Stimulated activated naive CD8-positive, alpha-beta T cell treated with anti-CD3 and anti-CD28 coated beads, Interleukin-15, Interleukin-2, amounts not matched to agents 100 ng/mL and 50 ng/mL, for 24 hours (primary cell): ENCODE data around the gene PLEKHG5.

ENCODE experiments used
- H3K27ac Mint-ChIP-seq: one replicate; pipeline ENCODE4 v1.8.0; 2021; ENCODE audit warnings: mild to moderate bottlenecking, mixed read lengths
- H3K27me3 Mint-ChIP-seq: one replicate; pipeline ENCODE4 v1.8.0; 2021; ENCODE audit warnings: mixed read lengths
- H3K36me3 Mint-ChIP-seq: one replicate; pipeline ENCODE4 v1.8.0; 2021; ENCODE audit warnings: low read depth, mixed read lengths
- H3K4me1 Mint-ChIP-seq: one replicate; pipeline ENCODE4 v1.8.0; 2021; ENCODE audit warnings: low read depth, mixed read lengths
- H3K4me3 Mint-ChIP-seq: one replicate; pipeline ENCODE4 v1.8.0; 2021; ENCODE audit warnings: mild to moderate bottlenecking, mixed read lengths
- H3K9me3 Mint-ChIP-seq: one replicate; pipeline ENCODE4 v1.8.0; 2021; ENCODE audit warnings: mixed read lengths

PLEKHG5 gene

DNA sequence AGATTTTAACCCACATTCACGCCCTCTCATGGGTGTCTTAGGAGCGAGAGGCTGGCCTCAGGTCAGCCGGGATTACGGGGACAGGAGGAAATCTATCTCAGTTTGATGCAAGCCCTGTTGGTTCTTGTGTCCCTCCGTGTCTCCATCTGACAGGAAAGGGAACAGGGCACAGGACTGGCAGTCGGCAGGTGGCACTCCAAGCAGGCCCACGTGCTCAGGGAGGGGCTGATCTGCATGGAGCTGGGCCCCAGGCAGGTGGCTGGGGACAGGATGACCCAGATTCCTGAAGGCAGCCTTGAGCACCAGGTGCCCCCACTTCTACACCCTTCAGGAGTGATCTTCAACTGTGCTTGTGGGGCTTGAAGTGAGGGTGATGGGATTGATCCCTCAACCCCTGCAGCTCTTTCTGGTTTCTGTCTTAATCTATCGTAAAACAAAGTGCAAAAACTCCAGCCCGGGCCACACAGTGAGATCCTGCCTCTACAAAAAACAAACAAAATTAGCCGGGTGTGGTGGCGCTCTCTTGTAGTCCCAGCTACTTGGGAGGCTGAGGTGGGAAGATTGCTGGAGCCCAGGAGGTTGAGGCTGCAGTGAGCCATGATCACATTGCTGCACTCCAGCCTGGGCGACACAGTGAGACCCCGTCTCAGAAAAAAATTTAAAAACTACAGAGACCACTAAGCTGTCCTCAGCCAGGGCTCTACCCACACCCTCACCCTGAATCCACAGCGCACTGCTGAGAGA, 8.3 kb downstream of the PLEKHG5 start:
- H3K36me3 Mint-ChIP-seq, result no peaks in the 10 kb centered on the region
- H3K4me1 Mint-ChIP-seq, result peaks cover 6% of the 10 kb centered on the region
- no peaks in the 10 kb centered on the region for H3K9me3 Mint-ChIP-seq
- H3K4me3 Mint-ChIP-seq, result no peak overlapping the region
- H3K27ac Mint-ChIP-seq, result no peak overlapping the region
- peaks cover 24% of the 10 kb centered on the region for H3K27me3 Mint-ChIP-seq

DNA sequence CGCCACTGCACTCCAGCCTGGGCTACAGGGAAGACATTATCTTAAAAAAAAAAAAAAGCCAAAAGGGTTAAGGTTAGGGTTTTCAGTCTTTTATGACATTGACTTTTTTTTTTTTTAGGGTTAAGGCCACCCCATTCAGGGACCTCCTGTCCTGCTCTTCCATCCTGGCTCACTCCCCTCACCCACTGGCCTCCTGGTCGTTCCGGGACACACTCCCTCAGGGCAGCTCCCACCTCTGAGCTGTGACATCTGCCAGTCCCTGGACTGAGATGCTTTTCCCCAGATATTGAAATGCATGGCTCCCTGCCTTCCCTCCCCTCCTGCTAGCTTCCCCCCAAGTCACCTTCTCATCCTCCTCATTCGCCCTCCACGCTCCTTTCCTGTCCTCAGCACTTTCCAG, 9.6 kb downstream of the PLEKHG5 start:
- H3K4me3 Mint-ChIP-seq, result no peak overlapping the region
- H3K36me3 Mint-ChIP-seq, result no peaks in the 10 kb centered on the region
- H3K9me3 Mint-ChIP-seq, result no peaks in the 10 kb centered on the region
- no peak overlapping the region for H3K27ac Mint-ChIP-seq
- peaks cover 6% of the 10 kb centered on the region for H3K4me1 Mint-ChIP-seq
- H3K27me3 Mint-ChIP-seq, result peaks cover 18% of the 10 kb centered on the region

DNA sequence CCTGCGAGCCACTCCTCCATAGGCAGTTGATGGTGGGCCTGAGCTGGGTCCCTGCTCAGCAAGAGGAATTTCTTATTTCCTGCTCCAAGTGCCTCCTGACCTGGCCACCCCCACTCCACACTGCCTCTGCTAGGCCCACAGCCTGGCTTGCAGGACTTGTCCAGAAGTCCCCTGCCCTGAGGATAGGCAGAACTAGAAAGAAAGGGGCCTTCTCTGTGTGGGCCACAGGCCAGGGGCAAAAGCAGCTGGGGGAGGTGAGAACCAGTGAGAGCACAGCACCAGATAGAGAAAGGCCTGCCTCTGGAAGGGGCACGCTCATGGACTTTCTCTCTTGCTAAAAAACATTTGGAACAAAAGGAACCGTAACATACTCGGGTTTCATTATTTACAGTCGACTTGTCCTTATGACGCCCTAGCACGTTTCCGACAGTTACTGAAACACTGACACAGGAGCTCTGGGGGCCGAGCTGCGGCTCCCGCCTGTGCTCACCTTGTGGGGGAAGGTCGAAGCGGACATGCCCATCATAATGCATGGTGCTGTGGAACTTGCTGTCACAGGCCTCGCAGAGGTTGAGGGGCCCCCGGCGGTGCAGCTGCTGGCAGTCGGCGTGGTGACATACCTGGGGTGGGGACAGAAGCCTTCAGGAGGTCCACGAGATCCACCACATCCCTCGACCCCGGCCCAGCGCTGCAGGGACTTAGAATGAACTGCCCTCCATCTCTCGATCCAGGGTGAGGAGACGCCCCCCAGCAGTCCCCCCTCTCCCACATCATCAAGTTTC, 14.2 kb downstream of the PLEKHG5 start:
- Mint-ChIP-seq H3K4me1 (no peaks in the 10 kb centered on the region), H3K36me3 (no peaks in the 10 kb centered on the region), H3K27me3 (no peaks in the 10 kb centered on the region), H3K4me3 (no peak overlapping the region), H3K27ac (no peak overlapping the region), H3K9me3 (no peaks in the 10 kb centered on the region)

DNA sequence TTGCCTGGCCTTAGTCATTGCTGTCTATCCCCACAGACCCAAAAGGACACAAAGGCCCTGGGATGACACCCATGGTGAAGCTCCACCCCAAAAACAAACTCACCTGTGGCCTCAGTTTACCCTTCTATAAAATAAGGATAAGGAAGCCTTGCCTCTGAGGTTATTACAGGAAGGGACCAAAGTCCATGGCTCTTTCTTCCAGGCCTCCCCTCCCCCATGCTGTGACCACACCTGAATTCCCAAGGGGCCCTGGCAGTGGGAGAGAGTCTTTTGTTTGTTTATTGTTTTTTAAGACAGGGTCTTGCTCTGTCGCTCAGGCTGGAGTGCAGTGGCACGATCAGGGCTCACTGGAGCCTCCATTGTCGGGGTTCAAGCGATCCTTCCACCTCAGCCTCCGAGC, 15.0 kb downstream of the PLEKHG5 start:
- Mint-ChIP-seq H3K4me3 (no peak overlapping the region), H3K27me3 (no peaks in the 10 kb centered on the region), H3K9me3 (no peaks in the 10 kb centered on the region), H3K4me1 (no peaks in the 10 kb centered on the region), H3K27ac (no peak overlapping the region), H3K36me3 (no peaks in the 10 kb centered on the region)

GRCh38 chr1:6475381-6476133, 15.9 kb downstream of the PLEKHG5 start:
- Mint-ChIP-seq H3K4me1 (no peaks in the 10 kb centered on the region), H3K9me3 (no peaks in the 10 kb centered on the region), H3K27ac (no peak overlapping the region), H3K27me3 (no peaks in the 10 kb centered on the region), H3K4me3 (no peak overlapping the region), H3K36me3 (no peaks in the 10 kb centered on the region)

- H3K4me3 Mint-ChIP-seq, result no peak overlapping the region
- no peaks in the 10 kb centered on the region for H3K4me1 Mint-ChIP-seq
- H3K27ac Mint-ChIP-seq, result no peak overlapping the region
- H3K36me3 Mint-ChIP-seq, result no peaks in the 10 kb centered on the region
- H3K27me3 Mint-ChIP-seq, result no peaks in the 10 kb centered on the region
- no peaks in the 10 kb centered on the region for H3K9me3 Mint-ChIP-seq
Observed at GRCh38 chr1:6474815-6475282, 16.6 kb downstream of the PLEKHG5 start.

GRCh38 chr1:6473974-6474814, 17.3 kb downstream of the PLEKHG5 start:
- no peaks in the 10 kb centered on the region for H3K27me3 Mint-ChIP-seq
- no peak overlapping the region for H3K4me3 Mint-ChIP-seq
- no peaks in the 10 kb centered on the region for H3K9me3 Mint-ChIP-seq
- H3K4me1 Mint-ChIP-seq, result no peaks in the 10 kb centered on the region
- H3K36me3 Mint-ChIP-seq, result no peaks in the 10 kb centered on the region
- H3K27ac Mint-ChIP-seq, result no peak overlapping the region

- Mint-ChIP-seq H3K9me3 (no peaks in the 10 kb centered on the region), H3K27ac (no peak overlapping the region), H3K36me3 (no peaks in the 10 kb centered on the region), H3K4me3 (no peak overlapping the region), H3K27me3 (no peaks in the 10 kb centered on the region), H3K4me1 (no peaks in the 10 kb centered on the region)
Observed at GRCh38 chr1:6473156-6473555, 18.3 kb downstream of the PLEKHG5 start.

GRCh38 chr1:6472391-6472790, 19.1 kb downstream of the PLEKHG5 start:
- no peaks in the 10 kb centered on the region for H3K4me1 Mint-ChIP-seq
- no peak overlapping the region for H3K4me3 Mint-ChIP-seq
- H3K36me3 Mint-ChIP-seq, result no peaks in the 10 kb centered on the region
- H3K27me3 Mint-ChIP-seq, result no peaks in the 10 kb centered on the region
- H3K27ac Mint-ChIP-seq, result no peak overlapping the region
- no peaks in the 10 kb centered on the region for H3K9me3 Mint-ChIP-seq

- Mint-ChIP-seq H3K27ac (no peak overlapping the region), H3K27me3 (no peaks in the 10 kb centered on the region), H3K36me3 (no peaks in the 10 kb centered on the region), H3K4me1 (no peaks in the 10 kb centered on the region), H3K4me3 (no peak overlapping the region), H3K9me3 (no peaks in the 10 kb centered on the region)
Observed at GRCh38 chr1:6471970-6472368, 19.5 kb downstream of the PLEKHG5 start.

DNA sequence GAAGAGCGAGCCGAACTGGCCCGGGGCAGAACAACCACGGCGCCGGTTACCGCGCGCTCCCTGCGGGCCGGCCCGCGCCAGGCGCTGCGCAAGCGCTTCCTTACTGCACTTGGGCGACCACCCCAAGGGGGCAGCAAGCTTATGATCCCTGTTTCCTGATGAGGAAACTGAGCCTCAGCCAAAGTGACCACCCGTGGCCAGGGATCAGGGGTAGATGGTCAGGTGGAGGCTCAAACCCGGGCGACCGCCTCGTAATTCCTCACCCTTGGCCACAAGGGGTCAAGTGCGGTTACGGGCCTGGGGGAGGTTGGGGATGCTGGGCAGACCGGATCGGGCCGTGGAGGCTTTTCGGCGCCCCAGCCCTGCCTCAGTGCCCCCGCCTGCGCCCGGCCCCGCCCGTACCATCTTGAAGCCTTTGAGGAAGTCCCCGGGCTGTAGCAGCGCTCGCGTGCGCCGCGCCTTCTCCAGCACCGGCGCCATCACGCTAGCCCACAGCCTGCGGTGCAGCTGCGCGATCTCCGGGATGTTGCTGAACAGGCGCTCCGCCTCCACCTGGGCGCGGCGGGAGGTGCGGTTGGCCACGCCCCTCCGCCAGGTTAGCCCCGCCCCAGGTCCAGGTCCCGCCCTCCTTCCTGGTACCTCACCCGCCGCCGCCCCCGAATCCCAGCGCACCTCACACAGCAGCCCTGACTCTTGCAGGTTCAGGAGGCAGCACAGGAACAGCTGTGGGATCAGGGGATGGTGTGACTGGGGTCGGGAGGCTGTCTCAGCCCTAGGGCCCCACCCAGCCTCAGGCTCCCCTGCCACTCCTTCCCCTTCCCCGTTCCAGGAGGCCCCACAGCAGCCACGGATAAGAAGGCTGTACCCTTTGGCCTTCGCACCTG, 20.1 kb downstream of the PLEKHG5 start:
- Mint-ChIP-seq H3K27me3 (no peaks in the 10 kb centered on the region), H3K4me1 (no peaks in the 10 kb centered on the region), H3K36me3 (no peaks in the 10 kb centered on the region), H3K4me3 (no peak overlapping the region), H3K27ac (no peak overlapping the region), H3K9me3 (no peaks in the 10 kb centered on the region)

DNA sequence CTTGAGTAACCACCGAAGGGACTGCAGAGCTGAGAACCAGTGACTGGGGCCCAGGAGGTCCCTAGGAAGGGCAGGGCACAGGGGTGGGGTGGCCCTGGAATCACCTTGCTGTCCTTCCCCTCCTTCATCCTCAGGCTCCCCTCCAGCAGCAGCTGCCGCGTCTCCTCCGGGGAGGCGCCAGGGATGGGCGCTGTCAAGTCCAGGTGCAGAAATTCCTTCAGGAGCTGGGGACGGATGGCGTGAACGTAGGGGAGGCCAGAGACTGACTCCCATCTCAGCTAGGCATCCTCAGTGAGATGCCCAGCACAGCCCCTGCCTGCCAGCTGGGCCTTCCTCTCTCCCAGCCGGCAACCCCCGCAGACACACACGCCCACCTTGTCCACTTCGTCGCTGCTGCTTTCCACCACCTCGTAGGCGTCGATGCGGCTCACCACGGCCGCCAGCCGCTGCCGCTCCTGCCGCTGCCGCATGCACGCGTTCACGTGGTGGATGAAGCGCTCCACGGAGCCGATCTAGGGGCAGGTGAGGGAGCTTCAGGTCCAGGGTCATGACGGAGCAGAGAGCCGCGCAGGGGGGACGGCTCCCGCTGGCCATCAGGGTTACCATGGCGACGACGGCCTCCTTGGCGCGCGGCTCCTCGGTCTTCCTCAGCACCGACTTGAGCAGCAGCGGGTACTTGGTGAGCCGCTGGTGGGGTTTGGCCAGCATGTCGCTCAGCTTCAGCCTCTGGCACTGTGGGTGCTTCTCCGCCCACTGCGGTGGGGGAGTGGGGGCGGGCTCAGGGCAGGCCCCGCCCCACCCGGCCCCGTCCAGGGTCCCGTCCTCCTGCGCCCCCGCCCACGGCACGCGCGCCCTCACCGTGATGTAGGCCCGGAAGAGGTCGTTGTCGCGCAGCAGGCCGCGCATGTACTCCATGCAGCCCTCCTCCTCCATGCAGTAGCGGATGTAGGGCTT, 21.1 kb downstream of the PLEKHG5 start:
- H3K9me3 Mint-ChIP-seq, result no peaks in the 10 kb centered on the region
- H3K27me3 Mint-ChIP-seq, result no peaks in the 10 kb centered on the region
- H3K27ac Mint-ChIP-seq, result no peak overlapping the region
- no peaks in the 10 kb centered on the region for H3K4me1 Mint-ChIP-seq
- no peak overlapping the region for H3K4me3 Mint-ChIP-seq
- no peaks in the 10 kb centered on the region for H3K36me3 Mint-ChIP-seq
